ENCODE results near the gene GAL3ST3. TPM values are rescaled to one million over a fixed set of nuclear protein-coding genes. Genes with fewer than 3 reads are reported as not detected.

The GAL3ST3 gene
- total and polyA plus RNA-seq, 2 donors (not counting 1 experiment from before 2014, with no cell fraction given), result not detected

DNA sequence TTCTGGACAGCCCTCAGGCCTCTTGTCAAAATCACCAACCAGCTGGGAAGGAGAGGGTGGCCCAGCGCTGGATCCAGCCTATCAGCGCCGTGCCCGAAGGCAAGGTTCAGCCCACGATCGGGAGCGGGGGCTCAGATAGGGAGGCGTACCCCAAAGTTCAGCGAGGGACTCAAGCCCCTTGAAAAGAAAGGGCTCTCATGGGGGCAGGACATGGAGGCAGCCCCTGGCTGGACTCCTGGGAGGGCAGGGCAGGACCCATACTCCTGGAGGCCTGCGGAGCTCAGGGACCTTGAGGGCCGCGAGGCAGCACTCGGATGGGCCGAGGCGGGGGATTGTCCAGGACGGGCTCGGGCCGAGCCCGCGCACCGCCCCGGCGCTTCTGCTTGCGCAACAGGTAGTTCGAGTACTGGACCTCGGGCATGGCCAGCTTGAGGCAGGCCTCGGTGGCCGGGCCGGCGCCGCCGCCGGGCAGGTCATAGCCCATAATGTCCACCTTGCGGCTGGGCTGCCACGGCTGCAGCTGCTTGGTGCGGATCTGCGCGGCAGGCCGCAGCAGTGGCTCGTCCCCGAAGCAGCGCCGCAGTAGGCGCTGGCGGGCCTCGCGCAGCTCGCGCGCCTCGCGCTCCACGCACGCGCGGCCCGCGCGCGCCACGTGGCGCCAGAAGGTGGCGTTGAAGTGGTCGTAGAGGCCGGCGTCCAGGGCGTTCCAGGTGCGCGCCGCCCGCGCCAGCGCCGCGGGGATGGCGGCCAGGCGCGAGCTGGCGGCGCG lies 6.5 kb downstream of the GAL3ST3 start:
- WGBS (ENCODE audit: insufficient coverage), result 97% methylated on average over 81 of the region's 81 CpGs
- no peak for TF ChIP-seq EZH2 (IDR thresholded peaks at IDR 0.05; ENCODE audit: borderline replicate concordance, insufficient read depth, low read depth, low read length, poor library complexity, severe bottlenecking)
- TF ChIP-seq, protein P1, sequence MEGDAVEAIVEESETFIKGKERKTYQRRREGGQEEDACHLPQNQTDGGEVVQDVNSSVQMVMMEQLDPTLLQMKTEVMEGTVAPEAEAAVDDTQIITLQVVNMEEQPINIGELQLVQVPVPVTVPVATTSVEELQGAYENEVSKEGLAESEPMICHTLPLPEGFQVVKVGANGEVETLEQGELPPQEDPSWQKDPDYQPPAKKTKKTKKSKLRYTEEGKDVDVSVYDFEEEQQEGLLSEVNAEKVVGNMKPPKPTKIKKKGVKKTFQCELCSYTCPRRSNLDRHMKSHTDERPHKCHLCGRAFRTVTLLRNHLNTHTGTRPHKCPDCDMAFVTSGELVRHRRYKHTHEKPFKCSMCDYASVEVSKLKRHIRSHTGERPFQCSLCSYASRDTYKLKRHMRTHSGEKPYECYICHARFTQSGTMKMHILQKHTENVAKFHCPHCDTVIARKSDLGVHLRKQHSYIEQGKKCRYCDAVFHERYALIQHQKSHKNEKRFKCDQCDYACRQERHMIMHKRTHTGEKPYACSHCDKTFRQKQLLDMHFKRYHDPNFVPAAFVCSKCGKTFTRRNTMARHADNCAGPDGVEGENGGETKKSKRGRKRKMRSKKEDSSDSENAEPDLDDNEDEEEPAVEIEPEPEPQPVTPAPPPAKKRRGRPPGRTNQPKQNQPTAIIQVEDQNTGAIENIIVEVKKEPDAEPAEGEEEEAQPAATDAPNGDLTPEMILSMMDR (IDR thresholded peaks at IDR 0.05), result no peak
- H3K4me1 Mint-ChIP-seq, result peaks cover 9% of the 10 kb centered on the region
- no peaks in the 10 kb centered on the region for H3K9me3 Mint-ChIP-seq (ENCODE audit: insufficient read depth)
- Histone ChIP-seq H3K4me3 (ENCODE audit: control extremely low read depth in 1 of 5, extremely low read depth in 1 of 5, insufficient read depth in 1 of 5, low read depth in 2 of 5, low read length in 4 of 5) (no peak overlapping the region), H3K79me2 (ENCODE audit: control insufficient read depth, insufficient read depth, low read length) (no peaks in the 10 kb centered on the region), H3K4me1 (ENCODE audit: control insufficient read depth in 2 of 2, insufficient read depth in 2 of 2, low read length in 2 of 2) (peaks cover 0 to 7% of the 10 kb centered on the region in 2 donors), H3K36me3 (replicated peaks in 1 of 2; ENCODE audit: control extremely low read depth in 1 of 2, control insufficient read depth in 1 of 2, extremely low read depth in 1 of 2, insufficient read depth in 2 of 2, low read length in 1 of 2) (no peaks in the 10 kb centered on the region), H2AFZ (ENCODE audit: insufficient read depth, low read depth, low read length, poor library complexity, severe bottlenecking) (no peak overlapping the region), H3K9ac (ENCODE audit: low read length) (no peak overlapping the region), H3K27ac (ENCODE audit: low read length in 2 of 2) (no peak overlapping the region), H4K20me1 (ENCODE audit: control insufficient read depth, insufficient read depth, low read length, poor library complexity, severe bottlenecking) (no peaks in the 10 kb centered on the region), H3K27me3 (replicated peaks in 1 of 4; ENCODE audit: control extremely low read depth in 1 of 4, control insufficient read depth in 3 of 4, insufficient read depth in 4 of 4, low read length in 3 of 4) (peaks cover 0 to 18% (median 0%) of the 10 kb centered on the region in 4 experiments), H3K9me3 (ENCODE audit: control extremely low read depth in 1 of 3, control insufficient read depth in 2 of 3, insufficient read depth in 1 of 3, low read length in 2 of 3) (peaks cover 0 to under 1% (median 0%) of the 10 kb centered on the region in 3 donors), H3K4me2 (replicated peaks; ENCODE audit: low read depth, low read length, poor library complexity, severe bottlenecking) (no peak overlapping the region)
- intact Hi-C loops (cut with micrococcal nuclease), result no loop called here
- DNase-seq, result no peak
- ChIA-PET POLR2A (interaction anchor here (0.5 kb wide), 1 partner anchor 171 kb away, joined by 3 read pairs; no protein-coding TSS in a partner anchor), CTCF (interaction anchor here (1.0 to 1.4 kb wide), 3 partner anchors 20 to 158 kb away, joined by 3 read pairs; no protein-coding TSS in a partner anchor)
- no peak for ATAC-seq (ENCODE audit: low read depth)
- no peak overlapping the region for H3K27ac Mint-ChIP-seq
- no peak overlapping the region for H3K4me3 Mint-ChIP-seq
- H3K27me3 Mint-ChIP-seq, result peaks cover 6% of the 10 kb centered on the region

DNA sequence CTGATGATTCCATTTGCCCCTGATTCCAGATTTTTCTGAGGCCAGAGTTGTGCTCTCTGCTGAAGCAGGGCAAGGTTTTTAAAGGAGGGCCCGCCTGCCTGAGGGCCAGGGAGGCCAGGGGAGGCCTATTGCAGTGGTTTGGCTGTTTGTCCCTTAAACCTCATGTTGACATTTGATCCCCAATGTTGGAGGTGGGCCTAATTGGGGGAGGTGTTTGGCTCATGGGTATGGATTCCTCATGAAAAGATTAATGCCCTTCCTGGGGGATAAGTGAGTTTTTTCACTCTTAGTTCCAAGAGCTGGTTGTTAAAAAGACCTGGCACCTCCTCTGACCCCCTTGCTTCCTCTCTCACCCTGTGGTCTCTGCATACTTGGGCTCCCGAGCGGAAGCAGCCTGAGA lies 9.2 kb downstream of the GAL3ST3 start:
- H3K4me1 Mint-ChIP-seq, result peaks cover 2% of the 10 kb centered on the region
- intact Hi-C loops (cut with micrococcal nuclease), result no loop called here
- Histone ChIP-seq H3K4me2 (replicated peaks; ENCODE audit: low read depth, low read length, poor library complexity, severe bottlenecking) (no peak overlapping the region), H3K9ac (ENCODE audit: low read length) (no peak overlapping the region), H3K27ac (ENCODE audit: low read length in 2 of 2) (no peak overlapping the region), H4K20me1 (ENCODE audit: control insufficient read depth, insufficient read depth, low read length, poor library complexity, severe bottlenecking) (no peaks in the 10 kb centered on the region), H3K4me1 (ENCODE audit: control insufficient read depth in 2 of 2, insufficient read depth in 2 of 2, low read length in 2 of 2) (peaks cover 0 to under 1% of the 10 kb centered on the region in 2 donors), H3K79me2 (ENCODE audit: control insufficient read depth, insufficient read depth, low read length) (no peaks in the 10 kb centered on the region), H3K9me3 (ENCODE audit: control extremely low read depth in 1 of 3, control insufficient read depth in 2 of 3, insufficient read depth in 1 of 3, low read length in 2 of 3) (peaks cover 0 to 10% (median 0%) of the 10 kb centered on the region in 3 donors), H3K27me3 (replicated peaks in 1 of 4; ENCODE audit: control extremely low read depth in 1 of 4, control insufficient read depth in 3 of 4, insufficient read depth in 4 of 4, low read length in 3 of 4) (peaks cover 0 to 8% (median 0%) of the 10 kb centered on the region in 4 experiments), H2AFZ (ENCODE audit: insufficient read depth, low read depth, low read length, poor library complexity, severe bottlenecking) (no peak overlapping the region), H3K36me3 (replicated peaks in 1 of 2; ENCODE audit: control extremely low read depth in 1 of 2, control insufficient read depth in 1 of 2, extremely low read depth in 1 of 2, insufficient read depth in 2 of 2, low read length in 1 of 2) (no peaks in the 10 kb centered on the region), H3K4me3 (ENCODE audit: control extremely low read depth in 1 of 5, extremely low read depth in 1 of 5, insufficient read depth in 1 of 5, low read depth in 2 of 5, low read length in 4 of 5) (no peak overlapping the region)
- 97% methylated on average over 3 of the region's 3 CpGs for WGBS (ENCODE audit: insufficient coverage)
- H3K4me3 Mint-ChIP-seq, result no peak overlapping the region
- H3K27me3 Mint-ChIP-seq, result peaks cover 9% of the 10 kb centered on the region
- H3K9me3 Mint-ChIP-seq (ENCODE audit: insufficient read depth), result no peaks in the 10 kb centered on the region
- ATAC-seq (ENCODE audit: low read depth) (no peak), DNase-seq (no peak)
- no peak overlapping the region for H3K27ac Mint-ChIP-seq
- TF ChIP-seq, protein P1 (IDR thresholded peaks at IDR 0.05), result no peak
- TF ChIP-seq EZH2 (IDR thresholded peaks at IDR 0.05; ENCODE audit: borderline replicate concordance, insufficient read depth, low read depth, low read length, poor library complexity, severe bottlenecking), result no peak
- ChIA-PET CTCF (no interaction called here), POLR2A (no interaction called here)
